ENCODE data around the gene CDKN2AIP.

DNA sequence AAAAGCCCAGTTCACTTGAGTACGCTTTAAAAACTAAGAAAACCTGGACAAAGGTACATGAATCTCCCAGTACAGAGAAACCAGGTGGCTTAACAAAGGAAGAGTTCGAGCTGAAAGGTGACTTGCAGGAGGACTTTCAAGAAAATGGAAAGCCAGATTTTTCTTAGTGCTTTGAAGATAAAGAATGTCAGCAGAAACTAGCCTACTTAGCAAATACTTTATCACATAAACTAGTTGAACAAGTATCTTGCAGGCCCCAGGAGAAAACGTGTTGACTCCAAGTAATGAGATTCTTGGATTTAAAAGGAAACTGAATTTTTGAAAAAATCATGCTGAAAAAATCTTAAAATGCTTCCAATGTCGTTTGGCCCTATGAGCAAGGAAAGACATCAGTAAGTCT, 26.4 kb downstream of the CDKN2AIP start:
- TF ChIP-seq, protein P1, sequence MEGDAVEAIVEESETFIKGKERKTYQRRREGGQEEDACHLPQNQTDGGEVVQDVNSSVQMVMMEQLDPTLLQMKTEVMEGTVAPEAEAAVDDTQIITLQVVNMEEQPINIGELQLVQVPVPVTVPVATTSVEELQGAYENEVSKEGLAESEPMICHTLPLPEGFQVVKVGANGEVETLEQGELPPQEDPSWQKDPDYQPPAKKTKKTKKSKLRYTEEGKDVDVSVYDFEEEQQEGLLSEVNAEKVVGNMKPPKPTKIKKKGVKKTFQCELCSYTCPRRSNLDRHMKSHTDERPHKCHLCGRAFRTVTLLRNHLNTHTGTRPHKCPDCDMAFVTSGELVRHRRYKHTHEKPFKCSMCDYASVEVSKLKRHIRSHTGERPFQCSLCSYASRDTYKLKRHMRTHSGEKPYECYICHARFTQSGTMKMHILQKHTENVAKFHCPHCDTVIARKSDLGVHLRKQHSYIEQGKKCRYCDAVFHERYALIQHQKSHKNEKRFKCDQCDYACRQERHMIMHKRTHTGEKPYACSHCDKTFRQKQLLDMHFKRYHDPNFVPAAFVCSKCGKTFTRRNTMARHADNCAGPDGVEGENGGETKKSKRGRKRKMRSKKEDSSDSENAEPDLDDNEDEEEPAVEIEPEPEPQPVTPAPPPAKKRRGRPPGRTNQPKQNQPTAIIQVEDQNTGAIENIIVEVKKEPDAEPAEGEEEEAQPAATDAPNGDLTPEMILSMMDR (conservative IDR thresholded peaks at IDR 0.05; ENCODE audit: low read depth, low read length) = no peak
- no peak for TF ChIP-seq EZH2 (IDR thresholded peaks at IDR 0.05; ENCODE audit: borderline replicate concordance, low read depth, low read length, poor library complexity, severe bottlenecking)
